Transverse colon (tissue), 4 donors: ENCODE measurements around the gene PCED1A. TPM values are rescaled to one million over a fixed set of nuclear protein-coding genes. Genes with fewer than 3 reads are reported as not detected.
"Not testable (repeated sequence)": the region's sequence is repeated elsewhere in the genome, so short reads cannot be mapped to it uniquely, and the experiment has no call there.

Experiments
- DNase-seq: peaks from one replicate; pipeline ENCODE4 v3.0.0-alpha.2; 2019
- H3K27ac ChIP-seq, 4 donors: fragments of 200-600 bp; sonication (generic); 2 replicates each; pipeline ENCODE4 v1.5.1; 2016 to 2018; ENCODE audit warnings: inconsistent platforms in 4 of 4
- H3K27me3 ChIP-seq: fragments of 200-600 bp; sonication (generic); 2 replicates; pipeline ENCODE4 v1.5.1; 2017; ENCODE audit warnings: inconsistent platforms
- H3K36me3 ChIP-seq, 4 donors: fragments of 200-600 bp; sonication (generic); 2 replicates each; pipeline ENCODE4 v1.5.1; 2017 to 2019; ENCODE audit warnings: inconsistent platforms in 4 of 4
- H3K4me1 ChIP-seq, 4 donors: fragments of 200-600 bp; sonication (generic); 2 replicates each; pipeline ENCODE4 v1.5.1; 2017 to 2020; ENCODE audit warnings: inconsistent platforms in 4 of 4
- H3K4me3 ChIP-seq, 4 donors: fragments of 200-600 bp; sonication (generic); 1 replicate in 1 of 4; 2 replicates in 3 of 4; pipeline versions ENCODE4 v1.5.1 to v1.6.1; 2017 to 2019; ENCODE audit warnings: inconsistent platforms in 4 of 4
- H3K9me3 ChIP-seq, 2 donors: fragments of 200-600 bp; sonication (generic); 2 replicates each; pipeline ENCODE4 v1.5.1; 2017 to 2019; ENCODE audit warnings: inconsistent platforms in 2 of 2
- EP300 ChIP-seq: sonication (generic); formaldehyde crosslinking; IDR thresholded peaks from one replicate; pipeline ENCODE4 v1.6.1; 2017; ENCODE audit warnings: antibody characterized with exemption, low read depth
- POLR2A ChIP-seq: fragments of 450-650 bp; IDR thresholded peaks from one replicate; pipeline ENCODE4 v1.6.1; 2016; ENCODE audit warnings: antibody characterized with exemption, mild to moderate bottlenecking, moderate library complexity
- POLR2AphosphoS5 ChIP-seq, 3 donors: sonication (generic); formaldehyde crosslinking; IDR thresholded peaks; one replicate each; pipeline ENCODE4 v1.6.1; 2016; ENCODE audit warnings: antibody characterized with exemption in 3 of 3
- WGBS, 2 donors: methylation state at CpG; one replicate each; pipeline ENCODE4 v1.1.5; 2018; ENCODE audit warnings: low coverage in 1 of 2; 5-methylcytosine and 5-hydroxymethylcytosine counted together
- in situ Hi-C, 4 donors: fragments of 200-750 bp; cut with MboI; loops; one replicate each; pipeline versions ENCODE4 v1.15.0 to v1.15.1; 2017; ENCODE audit warnings: low sequenced_read_pairs in 3 of 4, low pct_ligation_motif_present in 1 of 4, low pct_unique_long_range_greater_than_20kb in 1 of 4
- intact Hi-C: fragments of 100-400 bp; cut with DNase I; formaldehyde crosslinking; loops from one replicate; pipeline ENCODE4 v1.15.1; 2023; ENCODE audit warnings: low total_unique reads
- total RNA-seq, 4 donors: library from RNA; depleted of rRNA; stranded (reverse); fragments of >200 nt; gene quantifications; one replicate each; pipeline ENCODE4 v1.1.0, GENCODE V29; 2016
- TF ChIP-seq, protein P1 (sequence below), 5 experiments: fragments of 200-600 bp in 3 of 5; fragments of 450-650 bp in 2 of 5; sonication (generic) in 3 of 5; IDR thresholded peaks; 1 replicate in 2 of 5; 2 replicates in 3 of 5; pipeline ENCODE4 v1.5.1; 2016 to 2017; ENCODE audit warnings: antibody characterized with exemption in 5 of 5, inconsistent platforms in 3 of 5, mild to moderate bottlenecking in 2 of 5, moderate library complexity in 1 of 5

Gene PCED1A
- total RNA-seq, 4 donors from 2014 or later, result 15.5 to 85.7 (median 36.6) TPM

DNA sequence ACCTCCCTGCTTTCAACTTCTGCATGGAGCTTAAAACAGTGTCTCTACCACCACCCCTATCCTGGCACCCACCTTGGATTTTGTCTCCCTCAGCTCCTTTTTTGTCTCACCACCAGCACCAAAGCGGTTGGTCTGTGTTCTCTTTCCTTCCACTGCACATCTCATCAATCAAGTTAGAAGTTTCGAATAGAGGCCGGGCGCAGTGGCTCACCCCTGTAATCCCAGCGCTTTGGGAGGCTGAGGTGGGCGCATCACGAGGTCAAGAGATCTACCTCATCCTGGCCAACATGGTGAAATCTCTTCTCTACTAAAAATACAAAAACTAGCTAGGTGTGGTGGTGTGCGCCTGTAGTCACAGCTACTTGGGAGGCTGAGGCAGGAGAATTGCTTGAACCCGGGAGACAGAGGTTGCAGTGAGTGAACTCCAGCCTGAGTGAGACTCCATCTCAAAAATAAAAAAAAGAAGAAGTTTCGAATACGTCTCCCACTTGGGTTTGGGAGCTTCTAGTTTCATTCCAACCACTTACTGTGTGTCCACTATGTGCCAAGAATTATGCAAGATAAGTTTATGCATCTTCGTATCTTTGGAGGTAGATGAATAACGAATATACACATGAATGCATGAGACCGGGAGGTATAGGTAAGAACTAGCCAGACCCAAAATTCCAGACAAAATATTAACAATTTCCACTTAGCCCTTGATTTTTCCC is 5.9 kb downstream of the PCED1A start:
- in situ Hi-C loops (no loop called here), intact Hi-C loops (no loop called here)
- peaks cover 12% of the 10 kb centered on the region for H3K27me3 ChIP-seq
- 91 to 93% methylated on average over 9 to 14 of the region's 14 CpGs for WGBS, 2 donors
- no peak overlapping the region for H3K4me3 ChIP-seq
- no peaks in the 10 kb centered on the region for H3K36me3 ChIP-seq
- TF ChIP-seq POLR2AphosphoS5 (IDR thresholded peaks at IDR 0.05) (no peak), EP300 (no peak), POLR2A (no peak)
- TF ChIP-seq, protein P1, sequence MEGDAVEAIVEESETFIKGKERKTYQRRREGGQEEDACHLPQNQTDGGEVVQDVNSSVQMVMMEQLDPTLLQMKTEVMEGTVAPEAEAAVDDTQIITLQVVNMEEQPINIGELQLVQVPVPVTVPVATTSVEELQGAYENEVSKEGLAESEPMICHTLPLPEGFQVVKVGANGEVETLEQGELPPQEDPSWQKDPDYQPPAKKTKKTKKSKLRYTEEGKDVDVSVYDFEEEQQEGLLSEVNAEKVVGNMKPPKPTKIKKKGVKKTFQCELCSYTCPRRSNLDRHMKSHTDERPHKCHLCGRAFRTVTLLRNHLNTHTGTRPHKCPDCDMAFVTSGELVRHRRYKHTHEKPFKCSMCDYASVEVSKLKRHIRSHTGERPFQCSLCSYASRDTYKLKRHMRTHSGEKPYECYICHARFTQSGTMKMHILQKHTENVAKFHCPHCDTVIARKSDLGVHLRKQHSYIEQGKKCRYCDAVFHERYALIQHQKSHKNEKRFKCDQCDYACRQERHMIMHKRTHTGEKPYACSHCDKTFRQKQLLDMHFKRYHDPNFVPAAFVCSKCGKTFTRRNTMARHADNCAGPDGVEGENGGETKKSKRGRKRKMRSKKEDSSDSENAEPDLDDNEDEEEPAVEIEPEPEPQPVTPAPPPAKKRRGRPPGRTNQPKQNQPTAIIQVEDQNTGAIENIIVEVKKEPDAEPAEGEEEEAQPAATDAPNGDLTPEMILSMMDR (IDR thresholded peaks at IDR 0.05), result no peak
- H3K27ac ChIP-seq, result no peak overlapping the region
- H3K9me3 ChIP-seq, result no peaks in the 10 kb centered on the region
- H3K4me1 ChIP-seq, result peaks cover 0 to 2% (median 1%) of the 10 kb centered on the region in 4 donors
- DNase-seq, result no peak

DNA sequence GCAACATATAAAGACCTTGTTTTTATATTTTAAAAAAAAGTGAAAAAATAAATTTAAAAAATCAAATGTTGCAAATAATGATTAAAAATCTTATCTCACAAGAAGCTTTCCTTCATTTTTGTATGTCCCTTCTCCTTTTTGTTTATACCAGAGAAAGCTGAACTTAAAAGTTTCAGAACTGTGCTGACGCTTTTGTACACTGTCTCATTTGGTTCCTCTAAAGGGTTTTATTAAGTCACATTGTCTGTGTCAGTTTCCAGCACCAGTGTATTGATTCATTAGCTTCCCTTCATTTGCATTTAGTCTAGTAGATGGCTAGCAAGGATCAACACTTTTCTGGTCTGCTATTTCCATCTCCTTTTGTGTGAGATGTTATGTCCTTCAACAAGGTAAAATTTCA is 6.7 kb downstream of the PCED1A start:
- H3K27me3 ChIP-seq, result peaks cover 20% of the 10 kb centered on the region

DNA sequence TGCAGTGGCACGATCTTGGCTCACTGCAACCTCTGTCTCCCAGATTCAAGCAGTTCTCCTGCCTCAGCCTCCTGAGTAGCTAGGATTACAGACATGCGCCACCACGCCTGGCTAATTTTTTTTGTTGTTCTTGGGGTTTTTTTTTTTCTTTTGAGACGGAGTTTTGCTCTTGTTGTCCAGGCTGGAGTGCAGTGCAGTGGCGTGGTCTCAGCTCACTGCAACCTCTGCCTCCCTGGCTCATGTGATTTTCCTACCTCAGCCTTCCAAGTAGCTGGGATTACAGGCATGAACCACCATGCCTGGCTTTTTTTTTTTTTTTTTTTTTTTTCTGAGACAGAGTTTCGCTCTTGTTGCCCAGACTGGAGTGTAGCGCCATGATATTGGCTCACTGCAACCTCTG is 9.2 kb downstream of the PCED1A start:
- H3K9me3 ChIP-seq, H3K4me1 ChIP-seq, H3K4me3 ChIP-seq, in situ Hi-C loops, H3K36me3 ChIP-seq, intact Hi-C loops, H3K27ac ChIP-seq, DNase-seq: not testable (repeated sequence)
- WGBS, 2 donors, result 63 to 73% methylated on average over 4 to 7 of the region's 7 CpGs
- H3K27me3 ChIP-seq, result peaks cover 46% of the 10 kb centered on the region

More for the DNA sequence above, 6.7 kb downstream of the PCED1A start:
- TF ChIP-seq, protein P1 (IDR thresholded peaks at IDR 0.05), result no peak
- no peak for TF ChIP-seq POLR2A
- TF ChIP-seq POLR2AphosphoS5 (IDR thresholded peaks at IDR 0.05), result no peak
- no peak for TF ChIP-seq EP300
- WGBS, 2 donors, result 81 to 83% methylated on average over 1 of the region's 1 CpG
- in situ Hi-C loops (no loop called here), intact Hi-C loops (no loop called here)
- no peaks in the 10 kb centered on the region for H3K9me3 ChIP-seq
- DNase-seq, result no peak
- no peak overlapping the region for H3K27ac ChIP-seq
- H3K4me3 ChIP-seq, result no peak overlapping the region
- no peaks in the 10 kb centered on the region for H3K36me3 ChIP-seq
- no peaks in the 10 kb centered on the region for H3K4me1 ChIP-seq

DNA sequence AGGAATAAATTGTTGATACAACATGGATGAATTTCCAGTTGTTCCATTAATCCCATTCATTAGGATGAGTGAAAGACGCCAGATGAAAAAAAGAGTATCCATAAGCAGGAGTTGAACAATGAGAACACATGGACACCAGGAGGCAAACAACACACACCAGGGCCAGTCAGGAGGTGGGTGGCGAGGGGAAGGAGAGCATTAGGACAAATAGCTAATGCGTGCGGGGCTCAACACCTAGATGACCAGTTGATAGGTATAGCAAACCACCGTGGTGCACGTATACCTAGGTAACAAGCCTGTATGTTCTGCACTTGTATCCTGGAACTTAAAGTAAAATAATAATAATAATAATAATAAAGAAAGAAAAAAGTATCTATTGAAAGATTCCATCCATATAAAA is 11.1 kb downstream of the PCED1A start:
- no peaks in the 10 kb centered on the region for H3K36me3 ChIP-seq
- WGBS, 2 donors, result 40 to 80% methylated on average over 1 to 6 of the region's 6 CpGs
- no peak for DNase-seq
- no peak overlapping the region for H3K27ac ChIP-seq
- H3K4me1 ChIP-seq, result no peaks in the 10 kb centered on the region
- no peak overlapping the region for H3K4me3 ChIP-seq
- no peak for TF ChIP-seq POLR2A
- TF ChIP-seq, protein P1 (IDR thresholded peaks at IDR 0.05), result no peak
- no peak for TF ChIP-seq POLR2AphosphoS5 (IDR thresholded peaks at IDR 0.05)
- TF ChIP-seq EP300, result no peak
- intact Hi-C loops (no loop called here), in situ Hi-C loops (no loop called here)
- peaks cover 52% of the 10 kb centered on the region for H3K27me3 ChIP-seq
- no peaks in the 10 kb centered on the region for H3K9me3 ChIP-seq

DNA sequence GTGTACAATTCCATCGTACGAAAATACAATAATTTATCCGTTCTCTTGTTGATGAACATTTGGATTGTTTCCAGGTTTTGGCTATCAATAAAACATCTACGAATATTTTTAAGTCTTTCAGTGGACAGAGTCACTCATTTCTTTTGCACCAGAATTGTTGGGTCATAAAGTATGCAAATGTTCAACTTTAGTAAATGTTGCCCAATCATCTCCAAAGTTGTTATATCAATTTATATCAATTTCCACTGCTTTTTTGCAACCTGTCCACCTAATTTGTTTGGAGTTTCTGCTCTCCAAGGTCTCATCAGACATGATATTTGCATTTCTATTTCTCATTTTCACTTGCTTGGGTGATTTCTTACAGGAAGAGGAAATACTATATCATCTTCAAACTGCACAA is 13.8 kb downstream of the PCED1A start:
- TF ChIP-seq POLR2AphosphoS5 (IDR thresholded peaks at IDR 0.05) (no peak), POLR2A (no peak), EP300 (no peak)
- TF ChIP-seq, protein P1 (IDR thresholded peaks at IDR 0.05), result no peak
- H3K27me3 ChIP-seq, result peaks cover 58% of the 10 kb centered on the region
- no peak for DNase-seq
- no peaks in the 10 kb centered on the region for H3K9me3 ChIP-seq
- no peaks in the 10 kb centered on the region for H3K36me3 ChIP-seq
- in situ Hi-C loops, result no loop called here
- intact Hi-C loops, result no loop called here
- H3K27ac ChIP-seq, result no peak overlapping the region
- WGBS, 2 donors, result 75 to 81% methylated on average over 4 of the region's 4 CpGs
- no peak overlapping the region for H3K4me3 ChIP-seq
- no peaks in the 10 kb centered on the region for H3K4me1 ChIP-seq
